Natural killer cell treated with Interleukin-12 subunit alpha and Interleukin-12 subunit beta and Interleukin-15 and Interleukin-18, amount 100 ng/mL, for 72 hours (primary cell): Measurements from ENCODE around the gene RBBP5. TPM values are rescaled to one million over a fixed set of nuclear protein-coding genes. Genes with fewer than 3 reads are reported as not detected.

Source experiments
- total RNA-seq, 2 donors: library from RNA; stranded (reverse); gene quantifications; one replicate each; pipeline ENCODE4 v1.2.3, GENCODE V29; 2022

The RBBP5 gene
- total RNA-seq, 2 donors from 2014 or later, result 23.8 to 24.7 TPM

Other genes starting within 250 kb of the RBBP5 start
- gene CNTN2, start 78.8 kb downstream of the RBBP5 start, total RNA-seq, result not detected
- gene TMEM81, start 37.5 kb downstream of the RBBP5 start, total RNA-seq, result 1 to 10 TPM; 3.0 to 7.2 TPM
- 10 to 100 TPM; 15.8 to 31.6 TPM for gene DSTYK, start 89.7 kb upstream of the RBBP5 start, total RNA-seq
- gene TMCC2, start 106.0 kb upstream of the RBBP5 start, total RNA-seq, result 10 to 100 TPM; 24.0 to 28.8 TPM
- 1 to 10 TPM; 1.0 to 2.5 TPM for gene NUAK2, start 199.8 kb upstream of the RBBP5 start, total RNA-seq
- not detected for gene KLHDC8A, start 234.9 kb upstream of the RBBP5 start, total RNA-seq